ENCODE measurements around the gene PRICKLE2.

Gene PRICKLE2

DNA sequence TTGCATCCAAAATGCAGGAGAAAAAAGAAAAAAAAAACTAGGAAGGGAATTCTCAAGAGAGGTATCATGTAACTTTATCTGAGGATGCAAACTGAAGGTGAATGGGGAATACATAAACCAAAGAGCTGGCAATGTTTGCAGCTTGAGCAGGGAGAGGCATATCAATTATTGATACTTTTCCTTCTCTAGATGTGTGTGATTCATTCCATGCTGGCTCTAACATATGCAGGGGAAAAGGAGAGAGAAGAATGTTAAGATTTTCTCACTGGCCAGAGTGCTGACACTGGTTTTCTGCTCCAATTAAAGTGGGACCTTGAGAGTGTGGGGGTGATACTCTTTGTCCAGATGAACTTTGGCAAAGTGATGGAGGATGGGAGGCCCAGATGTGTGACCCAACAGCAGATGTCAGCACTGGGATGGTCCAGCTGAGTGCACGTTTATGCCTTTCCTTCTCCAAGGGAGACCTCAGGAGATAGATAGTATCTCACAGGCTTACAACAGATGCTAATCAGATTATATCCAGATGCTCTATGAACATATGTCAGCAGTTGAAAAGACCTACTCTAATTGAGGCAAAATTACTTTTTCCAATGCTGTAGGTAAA lies 152.0 kb downstream of the PRICKLE2 start:
- Histone ChIP-seq H3K4me3 (ENCODE audit: low read length) (no peak overlapping the region), H3K9me3 (ENCODE audit: control insufficient read depth, insufficient read depth, low read length) (no peaks in the 10 kb centered on the region), H3K36me3 (ENCODE audit: control insufficient read depth, low read length) (no peaks in the 10 kb centered on the region), H3F3A (ENCODE audit: control insufficient read depth, insufficient read depth) (no peaks in the 10 kb centered on the region), H3K27me3 (ENCODE audit: control insufficient read depth, low read length) (no peaks in the 10 kb centered on the region), H3K79me2 (ENCODE audit: control insufficient read depth, low read length) (no peaks in the 10 kb centered on the region), H3K9me2 (replicated peaks; ENCODE audit: control insufficient read depth, low read length) (no peaks in the 10 kb centered on the region), H4K20me1 (ENCODE audit: control insufficient read depth, insufficient read depth, low read depth, low read length) (no peaks in the 10 kb centered on the region), H3K4me2 (ENCODE audit: low read length) (no peak overlapping the region), H3K4me1 (ENCODE audit: control insufficient read depth, low read length) (no peaks in the 10 kb centered on the region), H3K27ac (ENCODE audit: low read depth, low read length) (no peak overlapping the region)
- TF ChIP-seq CTCF (IDR thresholded peaks at IDR 0.05; ENCODE audit: low read depth, low read length, poor library complexity, severe bottlenecking) (no peak), EZH2phosphoT487 (IDR thresholded peaks at IDR 0.05; ENCODE audit: borderline replicate concordance, low read length) (no peak)

DNA sequence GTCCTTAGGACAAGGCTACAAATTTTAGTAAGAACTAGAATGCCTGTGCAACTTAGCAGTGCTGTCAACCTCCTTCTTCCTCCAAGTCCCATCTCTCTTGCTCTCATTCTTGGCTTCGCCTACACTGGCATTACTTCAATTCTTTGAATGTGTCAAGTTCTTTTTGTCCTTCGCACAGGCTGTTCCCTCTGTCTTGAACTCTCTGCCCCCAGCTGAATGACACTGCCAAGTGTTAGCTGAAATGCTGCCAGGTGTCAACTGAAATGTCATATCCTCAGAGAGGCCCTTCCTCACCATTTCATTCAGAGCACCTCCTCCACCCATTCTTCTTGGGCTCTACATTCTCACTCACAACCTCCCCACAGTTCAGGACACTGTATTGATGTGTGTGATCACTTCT lies 153.1 kb downstream of the PRICKLE2 start:
- no peaks in the 10 kb centered on the region for H3K36me3 ChIP-seq (ENCODE audit: control insufficient read depth, low read length)
- H3K27me3 ChIP-seq (ENCODE audit: control insufficient read depth, low read length) = no peaks in the 10 kb centered on the region
- H3K4me1 ChIP-seq (ENCODE audit: control insufficient read depth, low read length) = no peaks in the 10 kb centered on the region
- no peaks in the 10 kb centered on the region for H3K9me2 ChIP-seq (replicated peaks; ENCODE audit: control insufficient read depth, low read length)
- H3K9me3 ChIP-seq (ENCODE audit: control insufficient read depth, insufficient read depth, low read length) = no peaks in the 10 kb centered on the region
- no peak overlapping the region for H3K4me2 ChIP-seq (ENCODE audit: low read length)
- no peaks in the 10 kb centered on the region for H3F3A ChIP-seq (ENCODE audit: control insufficient read depth, insufficient read depth)
- no peak overlapping the region for H3K27ac ChIP-seq (ENCODE audit: low read depth, low read length)
- H4K20me1 ChIP-seq (ENCODE audit: control insufficient read depth, insufficient read depth, low read depth, low read length) = no peaks in the 10 kb centered on the region
- no peak for TF ChIP-seq EZH2phosphoT487 (IDR thresholded peaks at IDR 0.05; ENCODE audit: borderline replicate concordance, low read length)
- TF ChIP-seq CTCF (IDR thresholded peaks at IDR 0.05; ENCODE audit: low read depth, low read length, poor library complexity, severe bottlenecking) = no peak
- no peak overlapping the region for H3K4me3 ChIP-seq (ENCODE audit: low read length)
- H3K79me2 ChIP-seq (ENCODE audit: control insufficient read depth, low read length) = no peaks in the 10 kb centered on the region

DNA sequence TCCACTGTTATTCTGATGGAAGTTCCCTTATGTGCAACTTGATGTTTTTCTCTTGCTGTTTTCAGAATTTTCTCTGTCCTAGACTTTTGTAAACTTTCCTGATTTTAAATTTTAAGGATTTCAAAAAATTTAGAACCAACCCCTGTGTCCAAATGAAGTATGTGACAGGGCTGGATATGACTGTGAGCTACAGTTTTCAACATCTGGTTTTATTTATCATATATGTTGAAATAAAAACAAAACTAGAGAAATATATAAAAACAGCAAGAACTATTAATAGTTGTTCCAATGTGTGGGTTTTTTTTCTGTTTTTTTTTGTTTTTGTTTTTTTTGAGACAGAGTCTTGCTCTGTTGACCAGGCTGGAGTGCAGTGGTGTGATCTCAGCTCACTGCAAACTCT lies 154.6 kb downstream of the PRICKLE2 start:
- TF ChIP-seq EZH2phosphoT487 (IDR thresholded peaks at IDR 0.05; ENCODE audit: borderline replicate concordance, low read length) (no peak), CTCF (IDR thresholded peaks at IDR 0.05; ENCODE audit: low read depth, low read length, poor library complexity, severe bottlenecking) (no peak)
- H3K4me1 ChIP-seq (ENCODE audit: control insufficient read depth, low read length) = no peaks in the 10 kb centered on the region

More for the DNA sequence above, 154.6 kb downstream of the PRICKLE2 start:
- no peaks in the 10 kb centered on the region for H3K79me2 ChIP-seq (ENCODE audit: control insufficient read depth, low read length)
- no peaks in the 10 kb centered on the region for H4K20me1 ChIP-seq (ENCODE audit: control insufficient read depth, insufficient read depth, low read depth, low read length)
- no peak overlapping the region for H3K4me3 ChIP-seq (ENCODE audit: low read length)
- H3K9me3 ChIP-seq (ENCODE audit: control insufficient read depth, insufficient read depth, low read length) = no peaks in the 10 kb centered on the region
- no peaks in the 10 kb centered on the region for H3K9me2 ChIP-seq (replicated peaks; ENCODE audit: control insufficient read depth, low read length)
- H3F3A ChIP-seq (ENCODE audit: control insufficient read depth, insufficient read depth) = no peaks in the 10 kb centered on the region
- no peaks in the 10 kb centered on the region for H3K36me3 ChIP-seq (ENCODE audit: control insufficient read depth, low read length)
- H3K27ac ChIP-seq (ENCODE audit: low read depth, low read length) = no peak overlapping the region
- H3K4me2 ChIP-seq (ENCODE audit: low read length) = no peak overlapping the region
- no peaks in the 10 kb centered on the region for H3K27me3 ChIP-seq (ENCODE audit: control insufficient read depth, low read length)

Data from DOHH2 (cell line).